ENCODE results near the gene DCDC2C. TPM values are rescaled to one million over a fixed set of nuclear protein-coding genes. Genes with fewer than 3 reads are reported as not detected.

The DCDC2C gene
- total and polyA plus RNA-seq, 2 experiments from 2014 or later = 0.45 TPM; not detected in 1

DNA sequence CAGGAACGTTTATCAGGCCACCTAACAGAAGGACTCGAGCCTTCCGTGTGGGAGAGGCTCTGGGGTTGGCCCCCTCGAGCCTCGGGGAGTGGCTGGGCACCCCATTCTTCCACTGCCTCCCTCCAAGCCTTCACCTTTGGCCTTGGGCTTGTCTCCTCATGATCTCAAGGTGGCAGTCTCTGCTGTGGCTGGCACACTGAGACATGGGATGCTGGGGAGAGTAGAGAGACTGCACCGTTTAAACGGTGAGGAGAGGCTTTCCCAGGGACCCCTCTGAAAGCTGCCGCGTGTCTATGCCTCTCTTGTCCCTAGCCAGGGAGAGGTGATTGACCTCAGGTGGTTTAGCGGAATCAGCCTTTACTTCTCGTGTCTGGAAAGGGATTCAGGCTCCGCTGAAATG lies 71.0 kb downstream of the DCDC2C start:
- peaks cover 6% of the 10 kb centered on the region for H3K27me3 Mint-ChIP-seq (ENCODE audit: insufficient read depth, low read depth, poor library complexity)
- Histone ChIP-seq H3K9me2 (ENCODE audit: insufficient read depth) (no peaks in the 10 kb centered on the region), H3K79me2 (replicated peaks; ENCODE audit: insufficient read depth) (no peaks in the 10 kb centered on the region), H3K4me1 (ENCODE audit: insufficient read depth) (no peaks in the 10 kb centered on the region), H3K4me2 (no peak overlapping the region), H2AFZ (no peak overlapping the region), H3K27ac (ENCODE audit: low read depth) (no peak overlapping the region), H3K27me3 (ENCODE audit: insufficient read depth) (no peaks in the 10 kb centered on the region), H3F3A (replicated peaks; ENCODE audit: low read depth) (no peaks in the 10 kb centered on the region), H4K20me1 (replicated peaks; ENCODE audit: insufficient read depth) (no peaks in the 10 kb centered on the region), H3K4me3 (no peak overlapping the region), H3K36me3 (ENCODE audit: insufficient read depth) (no peaks in the 10 kb centered on the region)
- peaks cover 77% of the 10 kb centered on the region for H3K9me3 Mint-ChIP-seq
- no peaks in the 10 kb centered on the region; the same call in 2 of the 3 replicates for H3K4me1 Mint-ChIP-seq
- H3K36me3 Mint-ChIP-seq (ENCODE audit: low read depth) = peaks cover 7% of the 10 kb centered on the region; the same call in 1 of the 3 replicates
- H3K27ac Mint-ChIP-seq = no peak overlapping the region
- H3K4me3 Mint-ChIP-seq = no peak overlapping the region
- TF ChIP-seq, protein P1, sequence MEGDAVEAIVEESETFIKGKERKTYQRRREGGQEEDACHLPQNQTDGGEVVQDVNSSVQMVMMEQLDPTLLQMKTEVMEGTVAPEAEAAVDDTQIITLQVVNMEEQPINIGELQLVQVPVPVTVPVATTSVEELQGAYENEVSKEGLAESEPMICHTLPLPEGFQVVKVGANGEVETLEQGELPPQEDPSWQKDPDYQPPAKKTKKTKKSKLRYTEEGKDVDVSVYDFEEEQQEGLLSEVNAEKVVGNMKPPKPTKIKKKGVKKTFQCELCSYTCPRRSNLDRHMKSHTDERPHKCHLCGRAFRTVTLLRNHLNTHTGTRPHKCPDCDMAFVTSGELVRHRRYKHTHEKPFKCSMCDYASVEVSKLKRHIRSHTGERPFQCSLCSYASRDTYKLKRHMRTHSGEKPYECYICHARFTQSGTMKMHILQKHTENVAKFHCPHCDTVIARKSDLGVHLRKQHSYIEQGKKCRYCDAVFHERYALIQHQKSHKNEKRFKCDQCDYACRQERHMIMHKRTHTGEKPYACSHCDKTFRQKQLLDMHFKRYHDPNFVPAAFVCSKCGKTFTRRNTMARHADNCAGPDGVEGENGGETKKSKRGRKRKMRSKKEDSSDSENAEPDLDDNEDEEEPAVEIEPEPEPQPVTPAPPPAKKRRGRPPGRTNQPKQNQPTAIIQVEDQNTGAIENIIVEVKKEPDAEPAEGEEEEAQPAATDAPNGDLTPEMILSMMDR (conservative IDR thresholded peaks at IDR 0.05; ENCODE audit: low read depth in 2 of 2) = peak in 1 of 2 experiments; percentile 31; a peak in 2 of 4 replicates
- TF ChIP-seq ETS1 (IDR thresholded peaks at IDR 0.05) (no peak), JUNB (IDR thresholded peaks at IDR 0.05; ENCODE audit: unreplicated experiment) (no peak), NANOG (IDR thresholded peaks at IDR 0.05; ENCODE audit: borderline replicate concordance) (no peak), CREB1 (CRISPR knock-in tag; IDR thresholded peaks at IDR 0.05; ENCODE audit: low read depth) (no peak), ZNF331 (CRISPR knock-in tag; IDR thresholded peaks at IDR 0.05; ENCODE audit: low read depth) (no peak)
- no peak for DNase-seq (ENCODE audit: low spot score)
- ATAC-seq = no peak

GRCh38 chr2:3776311-3776710 lies 72.9 kb downstream of the DCDC2C start:
- Mint-ChIP-seq H3K4me3 (no peak overlapping the region), H3K27ac (no peak overlapping the region), H3K27me3 (ENCODE audit: insufficient read depth, low read depth, poor library complexity) (peaks cover 3% of the 10 kb centered on the region), H3K9me3 (peaks cover 73% of the 10 kb centered on the region), H3K36me3 (ENCODE audit: low read depth) (no peaks in the 10 kb centered on the region; the same call in 2 of the 3 replicates), H3K4me1 (peaks cover 5% of the 10 kb centered on the region)
- Histone ChIP-seq H3K9me2 (ENCODE audit: insufficient read depth) (no peaks in the 10 kb centered on the region), H4K20me1 (replicated peaks; ENCODE audit: insufficient read depth) (no peaks in the 10 kb centered on the region), H3F3A (replicated peaks; ENCODE audit: low read depth) (no peaks in the 10 kb centered on the region), H3K36me3 (ENCODE audit: insufficient read depth) (no peaks in the 10 kb centered on the region), H3K4me1 (ENCODE audit: insufficient read depth) (no peaks in the 10 kb centered on the region), H3K4me3 (no peak overlapping the region), H3K4me2 (no peak overlapping the region), H3K27me3 (ENCODE audit: insufficient read depth) (no peaks in the 10 kb centered on the region), H3K79me2 (replicated peaks; ENCODE audit: insufficient read depth) (no peaks in the 10 kb centered on the region), H3K27ac (ENCODE audit: low read depth) (no peak overlapping the region), H2AFZ (no peak overlapping the region)
- ATAC-seq (no peak), DNase-seq (ENCODE audit: low spot score) (no peak)
- TF ChIP-seq, protein P1 (conservative IDR thresholded peaks at IDR 0.05; ENCODE audit: low read depth in 2 of 2) = no peak
- no peak for TF ChIP-seq POLR2AphosphoS5 (IDR thresholded peaks at IDR 0.05; ENCODE audit: low read depth)
- TF ChIP-seq ZNF331 (CRISPR knock-in tag; IDR thresholded peaks at IDR 0.05; ENCODE audit: low read depth) = no peak

Measured in GM23338 (cell line).